Measurements from ENCODE around the gene ACSF2.

ACSF2 gene

GRCh38 chr17:50517011-50517410 is 91.0 kb downstream of the ACSF2 start:
- Mint-ChIP-seq H3K27ac (ENCODE audit: low read depth) (no peak overlapping the region), H3K4me3 (no peak overlapping the region), H3K9me3 (no peaks in the 10 kb centered on the region), H3K27me3 (no peaks in the 10 kb centered on the region), H3K4me1 (peaks cover under 1% of the 10 kb centered on the region), H3K36me3 (ENCODE audit: insufficient read depth) (no peaks in the 10 kb centered on the region)
- DNase-seq (ENCODE audit: low spot score in 2 of 2): no peak
- ATAC-seq (replicated peaks; ENCODE audit: extremely low read depth, poor library complexity, severe bottlenecking): no peak

GRCh38 chr17:50517504-50518383 is 91.7 kb downstream of the ACSF2 start:
- Mint-ChIP-seq H3K9me3 (no peaks in the 10 kb centered on the region), H3K36me3 (ENCODE audit: insufficient read depth) (no peaks in the 10 kb centered on the region), H3K4me3 (no peak overlapping the region), H3K27me3 (no peaks in the 10 kb centered on the region), H3K4me1 (no peaks in the 10 kb centered on the region), H3K27ac (ENCODE audit: low read depth) (peak overlapping the region; percentile 69)
- ATAC-seq (replicated peaks; ENCODE audit: extremely low read depth, poor library complexity, severe bottlenecking) (no peak), DNase-seq (ENCODE audit: low spot score in 2 of 2) (no peak)

- Mint-ChIP-seq H3K4me3 (no peak overlapping the region), H3K36me3 (ENCODE audit: insufficient read depth) (no peaks in the 10 kb centered on the region), H3K27ac (ENCODE audit: low read depth) (peak overlapping the region; percentile 69), H3K9me3 (no peaks in the 10 kb centered on the region), H3K4me1 (no peaks in the 10 kb centered on the region), H3K27me3 (no peaks in the 10 kb centered on the region)
- ATAC-seq (replicated peaks; ENCODE audit: extremely low read depth, poor library complexity, severe bottlenecking) (no peak), DNase-seq (ENCODE audit: low spot score in 2 of 2) (no peak)
These were observed 92.5 kb downstream of the ACSF2 start for GRCh38 chr17:50518384-50519023.

- Mint-ChIP-seq H3K27me3 (no peaks in the 10 kb centered on the region), H3K27ac (ENCODE audit: low read depth) (no peak overlapping the region), H3K4me3 (no peak overlapping the region), H3K4me1 (no peaks in the 10 kb centered on the region), H3K36me3 (ENCODE audit: insufficient read depth) (no peaks in the 10 kb centered on the region), H3K9me3 (no peaks in the 10 kb centered on the region)
- DNase-seq (ENCODE audit: low spot score in 2 of 2) (no peak), ATAC-seq (replicated peaks; ENCODE audit: extremely low read depth, poor library complexity, severe bottlenecking) (no peak)
These were observed 93.3 kb downstream of the ACSF2 start for GRCh38 chr17:50519141-50519834.

- ATAC-seq (replicated peaks; ENCODE audit: extremely low read depth, poor library complexity, severe bottlenecking): no peak
- no peak for DNase-seq (ENCODE audit: low spot score in 2 of 2)
- Mint-ChIP-seq H3K36me3 (ENCODE audit: insufficient read depth) (no peaks in the 10 kb centered on the region), H3K4me3 (no peak overlapping the region), H3K27me3 (no peaks in the 10 kb centered on the region), H3K4me1 (no peaks in the 10 kb centered on the region), H3K9me3 (no peaks in the 10 kb centered on the region), H3K27ac (ENCODE audit: low read depth) (no peak overlapping the region)
These were observed 94.5 kb downstream of the ACSF2 start for GRCh38 chr17:50520483-50520882.

GRCh38 chr17:50521514-50521913 is 95.5 kb downstream of the ACSF2 start:
- Mint-ChIP-seq H3K27ac (ENCODE audit: low read depth) (no peak overlapping the region), H3K36me3 (ENCODE audit: insufficient read depth) (no peaks in the 10 kb centered on the region), H3K4me1 (no peaks in the 10 kb centered on the region), H3K27me3 (no peaks in the 10 kb centered on the region), H3K9me3 (no peaks in the 10 kb centered on the region), H3K4me3 (no peak overlapping the region)
- no peak for DNase-seq (ENCODE audit: low spot score in 2 of 2)
- no peak for ATAC-seq (replicated peaks; ENCODE audit: extremely low read depth, poor library complexity, severe bottlenecking)

- Mint-ChIP-seq H3K4me3 (no peak overlapping the region), H3K9me3 (no peaks in the 10 kb centered on the region), H3K27ac (ENCODE audit: low read depth) (no peak overlapping the region), H3K27me3 (no peaks in the 10 kb centered on the region), H3K36me3 (ENCODE audit: insufficient read depth) (no peaks in the 10 kb centered on the region), H3K4me1 (no peaks in the 10 kb centered on the region)
- ATAC-seq (replicated peaks; ENCODE audit: extremely low read depth, poor library complexity, severe bottlenecking) (no peak), DNase-seq (ENCODE audit: low spot score in 2 of 2) (no peak)
These were observed 96.7 kb downstream of the ACSF2 start for GRCh38 chr17:50522766-50523165.

- H3K27ac Mint-ChIP-seq (ENCODE audit: low read depth): no peak overlapping the region
- H3K27me3 Mint-ChIP-seq: peaks cover 2% of the 10 kb centered on the region
- H3K4me3 Mint-ChIP-seq: no peak overlapping the region
- ATAC-seq (replicated peaks; ENCODE audit: extremely low read depth, poor library complexity, severe bottlenecking) (no peak), DNase-seq (ENCODE audit: low spot score in 2 of 2) (no peak)
- H3K36me3 Mint-ChIP-seq (ENCODE audit: insufficient read depth): no peaks in the 10 kb centered on the region
- H3K4me1 Mint-ChIP-seq: no peaks in the 10 kb centered on the region
- H3K9me3 Mint-ChIP-seq: no peaks in the 10 kb centered on the region
These were observed 97.2 kb downstream of the ACSF2 start for GRCh38 chr17:50523208-50523607.

Measured in central memory CD8-positive, alpha-beta T cell (primary cell).